Small intestine (tissue), 7 donors: ENCODE results near the gene METTL5. TPM values are rescaled to one million over a fixed set of nuclear protein-coding genes. Genes with fewer than 3 reads are reported as not detected.
"Not testable (repeated sequence)": the region's sequence is repeated elsewhere in the genome, so short reads cannot be mapped to it uniquely, and the experiment has no call there.

Experiments
- DNase-seq, 2 donors: peaks; one replicate each; pipeline versions ENCODE4 v3.0.0 to v3.0.0-alpha.2; 2013
- FAIRE-seq: peaks from 2 replicates; lab custom pipeline; 2012; peaks lifted over from hg19 to GRCh38; lab: Jason Lieb, UNC
- H3K27ac ChIP-seq, 3 donors: one replicate each; pipeline ENCODE4 v1.5.1; 2013; ENCODE audit warnings: low read length in 2 of 3, mild to moderate bottlenecking in 2 of 3, control low read depth in 1 of 3, inconsistent platforms in 1 of 3, low read depth in 1 of 3, moderate library complexity in 1 of 3
- H3K27me3 ChIP-seq, 3 donors: one replicate each; pipeline ENCODE4 v1.6.1; 2013; ENCODE audit warnings: low read length in 3 of 3, inconsistent platforms in 1 of 3; ENCODE audit not compliant: control insufficient read depth in 3 of 3, insufficient read depth in 3 of 3
- H3K36me3 ChIP-seq, 3 donors: one replicate each; pipeline ENCODE4 v1.6.1; 2013; ENCODE audit warnings: low read length in 3 of 3, inconsistent platforms in 1 of 3, low read depth in 1 of 3, mild to moderate bottlenecking in 1 of 3, moderate library complexity in 1 of 3; ENCODE audit not compliant: control insufficient read depth in 3 of 3, insufficient read depth in 2 of 3
- H3K4me1 ChIP-seq, 3 donors: one replicate each; pipeline ENCODE4 v1.6.1; 2013; ENCODE audit warnings: low read length in 2 of 3, inconsistent platforms in 1 of 3, low read depth in 1 of 3, mild to moderate bottlenecking in 1 of 3, moderate library complexity in 1 of 3; ENCODE audit not compliant: control insufficient read depth in 3 of 3, insufficient read depth in 2 of 3
- H3K4me3 ChIP-seq, 3 donors: one replicate each; pipeline ENCODE4 v1.5.1; 2013; ENCODE audit warnings: low read length in 3 of 3, control low read depth in 1 of 3, inconsistent platforms in 1 of 3, low read depth in 1 of 3, mild to moderate bottlenecking in 1 of 3, moderate library complexity in 1 of 3
- H3K9me3 ChIP-seq, 2 donors: one replicate each; pipeline ENCODE4 v1.6.1; 2013; ENCODE audit warnings: low read depth in 1 of 2, low read length in 1 of 2; ENCODE audit not compliant: control insufficient read depth in 2 of 2, insufficient read depth in 1 of 2
- WGBS, 3 donors: extraction: QIAGEN DNeasy Blood & Tissue Kit; methylation state at CpG; one replicate each; pipeline ENCODE4 v1.1.7; 2013; 5-methylcytosine and 5-hydroxymethylcytosine counted together
- polyA plus RNA-seq, 4 donors: library from polyadenylated mRNA; stranded (reverse) in 3 of 4; unstranded in 1 of 4; fragments of 200-250 nt in 3 of 4; fragments of 120-200 nt in 1 of 4; gene quantifications; one replicate each; pipeline versions ENCODE4 v1.2.1 to v1.2.3, GENCODE V29; 2013
- donor health status: healthy with polysubstance abuse.
- donor health status: control.
- donor health status: control.
- donor health status: Bipolar disorder and iron deficiency.
- donor health status: healthy.

METTL5 gene
- polyA plus RNA-seq, 4 donors, result 44.3 to 75.8 (median 51.2) TPM

DNA sequence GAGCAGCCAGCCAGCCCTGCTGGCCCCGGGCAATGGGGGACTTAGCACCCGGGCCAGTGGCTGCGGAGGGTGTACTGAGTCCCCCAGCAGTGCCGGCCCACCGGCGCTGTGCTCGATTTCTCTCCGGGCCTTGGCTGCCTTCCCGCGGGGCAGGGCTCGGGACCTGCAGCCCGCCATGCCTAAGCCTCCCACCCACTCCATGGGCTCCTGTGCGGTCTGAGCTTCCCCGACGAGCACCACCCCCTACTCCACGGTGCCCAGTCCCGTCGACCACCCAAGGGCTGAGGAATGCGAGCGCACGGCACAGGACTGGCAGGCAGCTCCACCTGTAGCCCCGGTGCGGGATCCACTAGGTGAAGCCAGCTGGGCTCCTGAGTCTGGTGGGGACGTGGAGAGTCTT is 16.9 kb upstream of the METTL5 start:
- not testable (repeated sequence) for H3K4me1 ChIP-seq, FAIRE-seq, H3K4me3 ChIP-seq, DNase-seq, H3K27me3 ChIP-seq, H3K27ac ChIP-seq, H3K9me3 ChIP-seq
- H3K36me3 ChIP-seq, result peaks cover 0 to 11% (median 2%) of the 10 kb centered on the region in 3 donors
- WGBS, 3 donors, result 95 to 97% (median 95%) methylated on average over 12 to 21 of the region's 24 CpGs

DNA sequence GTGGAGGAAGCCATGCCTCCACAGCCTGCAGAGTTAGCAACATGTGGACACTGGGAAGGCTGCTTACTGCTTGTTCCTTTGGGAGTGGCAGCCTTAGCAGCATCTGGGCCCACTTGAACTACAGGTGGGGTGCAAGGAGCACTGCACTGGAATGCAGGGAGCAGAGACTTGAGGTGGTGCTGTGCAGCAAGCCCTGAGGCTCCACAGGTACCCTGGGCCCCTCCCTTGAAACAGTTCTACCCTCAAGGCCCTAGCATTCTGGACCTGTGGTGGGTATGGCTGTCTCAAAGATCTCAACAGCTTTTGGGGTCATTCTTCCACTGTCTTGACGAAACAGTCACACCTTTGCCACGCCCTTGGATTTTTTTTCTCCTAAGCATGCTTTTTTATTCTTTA is 16.0 kb upstream of the METTL5 start:
- H3K27ac ChIP-seq, result no peak overlapping the region
- 62 to 81% (median 77%) methylated on average over 2 of the region's 2 CpGs for WGBS, 3 donors
- H3K4me3 ChIP-seq, result no peak overlapping the region
- no peaks in the 10 kb centered on the region for H3K9me3 ChIP-seq
- FAIRE-seq (no peak), DNase-seq (peak in 1 of 2 donors; percentile 4)
- peaks cover 0 to 13% (median 2%) of the 10 kb centered on the region in 3 donors for H3K36me3 ChIP-seq
- H3K4me1 ChIP-seq, result peaks cover 0 to 9% (median 3%) of the 10 kb centered on the region in 3 donors
- H3K27me3 ChIP-seq, result no peaks in the 10 kb centered on the region

DNA sequence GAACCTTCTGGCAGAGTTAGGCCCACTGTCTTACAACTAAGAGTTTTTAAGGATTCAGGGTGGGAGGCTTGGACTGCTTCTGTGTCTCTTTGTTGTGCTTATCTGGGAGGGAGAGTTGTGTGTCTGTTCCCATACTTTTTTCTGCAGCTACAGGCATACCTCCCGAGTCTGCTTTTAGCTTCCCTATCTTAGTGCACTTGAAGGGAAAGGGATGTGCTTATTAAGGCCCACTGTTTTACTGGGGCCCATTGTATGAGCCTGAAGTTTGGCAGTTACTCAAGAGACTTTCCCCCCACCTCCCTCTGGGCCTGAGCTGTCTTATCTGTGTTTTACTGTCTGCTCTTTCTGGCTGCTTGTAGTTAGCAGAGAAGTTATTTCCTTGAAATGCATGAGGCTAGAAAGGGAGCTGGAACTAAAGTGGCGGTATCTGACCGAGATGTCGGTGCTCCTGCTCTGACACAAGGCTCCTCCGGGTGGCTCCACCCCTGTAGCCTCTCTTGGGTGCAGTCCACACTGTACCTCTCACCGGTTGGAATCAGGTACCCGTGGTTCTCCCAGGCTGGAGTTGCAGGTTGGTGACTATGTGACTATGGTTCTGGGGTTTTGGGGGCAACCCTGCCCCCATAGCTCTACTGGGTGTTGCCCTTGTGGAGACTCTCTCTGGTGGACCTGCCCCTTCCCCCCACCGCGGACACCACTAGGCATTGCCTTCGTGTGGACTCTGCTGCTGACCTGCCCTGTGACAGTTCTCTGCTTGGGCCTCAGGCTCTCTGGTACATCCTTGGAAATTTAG is 15.4 kb upstream of the METTL5 start:
- FAIRE-seq (no peak), DNase-seq (peak; percentile 22 to 23)
- Histone ChIP-seq H3K4me3 (no peak overlapping the region), H3K27ac (no peak overlapping the region), H3K36me3 (peaks cover 0 to 13% (median 2%) of the 10 kb centered on the region in 3 donors), H3K9me3 (no peaks in the 10 kb centered on the region), H3K4me1 (peaks cover 0 to 9% (median 3%) of the 10 kb centered on the region in 3 donors), H3K27me3 (no peaks in the 10 kb centered on the region)
- WGBS, 3 donors, result 38 to 68% (median 43%) methylated on average over 10 of the region's 10 CpGs

DNA sequence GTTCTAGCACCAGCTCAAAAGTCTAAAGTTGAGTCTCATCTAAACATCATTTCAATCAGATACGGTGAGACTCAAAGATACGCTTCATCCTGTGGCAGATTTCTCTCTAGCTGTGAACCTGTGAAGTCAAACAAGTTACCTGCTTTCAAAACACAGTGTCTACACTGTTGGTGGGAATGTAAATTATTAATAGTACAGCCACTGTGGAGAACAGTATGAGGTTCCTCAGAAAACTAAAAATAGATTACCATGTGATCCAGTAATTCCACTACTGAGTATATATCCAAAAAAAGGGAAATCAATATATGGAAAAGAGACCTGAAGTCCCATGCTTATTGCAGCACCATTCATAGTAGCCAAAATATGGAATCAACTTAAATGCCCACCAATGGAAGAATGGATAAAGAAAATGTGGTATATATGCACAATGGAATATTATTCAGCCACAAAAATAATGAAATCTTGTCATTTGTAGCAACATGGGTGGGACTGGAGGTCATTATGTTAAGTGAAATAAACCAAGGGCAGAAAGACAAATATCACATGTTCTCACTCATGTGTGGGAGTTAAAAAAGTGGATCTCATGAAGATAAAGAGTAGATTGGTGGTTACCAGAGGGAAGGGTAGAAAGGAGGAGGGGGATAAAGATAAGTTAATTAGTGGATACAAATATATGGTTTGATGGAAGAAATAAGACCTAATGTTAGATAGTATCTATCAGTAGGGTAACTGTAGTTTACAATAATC is 14.2 kb upstream of the METTL5 start:
- Histone ChIP-seq H3K9me3 (no peaks in the 10 kb centered on the region), H3K4me3 (no peak overlapping the region), H3K36me3 (peaks cover 0 to 9% (median 2%) of the 10 kb centered on the region in 3 donors), H3K27ac (no peak overlapping the region), H3K4me1 (peaks cover 0 to 9% (median 3%) of the 10 kb centered on the region in 3 donors), H3K27me3 (no peaks in the 10 kb centered on the region)
- 89 to 96% (median 90%) methylated on average over 2 of the region's 2 CpGs for WGBS, 3 donors
- FAIRE-seq (no peak), DNase-seq (no peak)

DNA sequence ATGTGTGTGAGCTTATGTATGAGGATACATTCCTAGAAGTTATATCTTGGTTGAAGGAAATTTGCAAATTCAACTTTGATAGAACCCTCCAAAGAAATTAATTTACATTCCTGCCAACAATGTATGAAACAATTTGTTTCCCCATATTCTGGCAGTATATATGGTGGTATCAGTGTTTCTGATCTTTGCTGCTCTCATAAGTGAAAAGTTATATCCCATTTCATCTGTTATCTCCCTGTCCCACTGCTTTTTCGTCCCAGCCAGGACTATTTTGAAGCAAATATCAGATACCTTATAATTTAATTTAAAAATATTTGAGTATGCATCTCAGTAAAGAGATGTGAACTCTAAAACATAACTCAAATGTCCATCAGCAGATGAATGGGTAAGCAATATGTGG is 9.7 kb upstream of the METTL5 start:
- H3K4me1 ChIP-seq, result no peaks in the 10 kb centered on the region
- no peak for FAIRE-seq

DNA sequence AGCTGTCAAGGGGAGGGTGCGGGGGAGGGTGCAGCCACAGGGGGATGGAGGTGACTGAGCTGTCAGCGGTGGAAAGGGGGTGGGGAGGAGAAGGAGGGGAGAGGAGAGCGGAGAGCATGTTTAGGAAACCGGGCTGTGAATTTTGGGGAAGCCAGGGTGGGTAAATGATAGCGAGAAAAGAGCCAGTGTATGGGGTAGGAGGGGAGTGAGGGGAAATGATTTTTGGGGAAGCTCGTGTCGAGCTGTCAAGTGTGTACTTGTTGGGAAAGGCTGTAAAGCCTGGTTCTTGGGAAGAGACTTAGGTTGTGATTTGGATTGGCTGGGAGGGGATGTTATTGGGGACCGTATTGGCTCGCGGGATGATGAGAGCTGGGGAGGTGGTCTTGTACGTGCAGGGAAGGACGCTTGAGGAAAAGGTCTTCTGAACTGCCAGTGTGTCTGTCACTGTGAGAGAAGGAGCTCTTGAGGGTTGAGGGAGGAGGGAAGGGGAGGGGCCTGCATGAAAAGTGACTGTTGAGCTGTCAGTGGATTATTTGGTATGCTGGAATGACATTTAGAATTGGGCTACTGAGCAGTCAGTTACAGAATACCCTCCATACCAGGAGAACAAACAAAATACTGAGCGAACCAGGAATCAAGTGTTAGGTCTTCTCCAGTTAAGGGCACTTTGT is 3.6 kb upstream of the METTL5 start:
- peaks cover 0 to 11% (median 3%) of the 10 kb centered on the region in 3 donors for H3K4me1 ChIP-seq
- no peaks in the 10 kb centered on the region for H3K27me3 ChIP-seq
- H3K9me3 ChIP-seq, result no peaks in the 10 kb centered on the region
- peaks cover 0 to 2% (median 0%) of the 10 kb centered on the region in 3 donors for H3K36me3 ChIP-seq
- H3K27ac ChIP-seq, result peak overlapping the region; percentile 63 to 94 (median 87)
- 0 to 1% (median 1%) methylated on average over 13 of the region's 13 CpGs for WGBS, 3 donors
- DNase-seq (peak; percentile 47 to 55), FAIRE-seq (no peak)
- H3K4me3 ChIP-seq, result peak overlapping the region; percentile 65 to 97 (median 97)

More for the DNA sequence above, 9.7 kb upstream of the METTL5 start:
- WGBS, 3 donors, result 76 to 89% (median 89%) methylated on average over 1 of the region's 1 CpG
- Histone ChIP-seq H3K27ac (no peak overlapping the region), H3K4me3 (no peak overlapping the region), H3K36me3 (peaks cover 0 to 6% (median 0%) of the 10 kb centered on the region in 3 donors), H3K27me3 (no peaks in the 10 kb centered on the region), H3K9me3 (no peaks in the 10 kb centered on the region)
- no peak for DNase-seq

DNA sequence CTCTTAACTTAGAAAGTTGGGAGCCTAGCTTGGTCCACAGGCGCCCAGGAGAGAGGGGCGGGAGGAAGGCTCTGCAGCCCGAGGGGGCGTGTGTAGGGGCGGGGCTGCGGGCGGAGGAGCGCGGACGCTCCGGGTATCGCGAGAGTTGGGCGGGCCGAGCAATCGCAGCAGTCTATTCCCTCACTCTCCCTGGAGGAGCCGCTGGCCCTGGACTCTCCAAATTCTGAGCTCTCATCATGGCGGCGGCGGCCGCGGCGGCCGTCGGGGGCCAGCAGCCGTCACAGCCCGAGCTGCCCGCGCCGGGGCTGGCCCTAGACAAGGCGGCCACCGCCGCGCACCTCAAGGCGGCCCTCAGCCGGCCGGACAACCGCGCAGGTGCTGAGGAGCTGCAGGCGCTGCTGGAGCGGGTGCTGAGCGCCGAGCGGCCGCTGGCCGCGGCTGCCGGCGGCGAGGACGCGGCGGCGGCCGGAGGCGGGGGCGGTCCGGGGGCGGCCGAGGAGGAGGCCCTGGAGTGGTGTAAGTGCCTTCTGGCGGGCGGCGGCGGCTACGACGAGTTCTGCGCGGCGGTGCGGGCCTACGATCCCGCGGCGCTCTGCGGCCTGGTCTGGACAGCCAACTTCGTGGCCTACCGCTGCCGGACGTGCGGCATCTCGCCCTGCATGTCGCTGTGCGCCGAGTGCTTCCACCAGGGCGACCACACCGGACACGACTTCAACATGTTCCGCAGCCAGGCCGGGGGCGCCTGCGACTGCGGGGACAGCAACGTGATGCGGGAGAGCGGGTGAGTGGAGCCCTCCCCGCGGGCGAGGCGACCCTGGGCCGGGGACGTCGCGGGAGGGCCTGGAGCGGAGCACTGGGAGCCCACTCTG is 2.8 kb upstream of the METTL5 start, which contains the start of gene UBR3:
Gene UBR3, plus strand, starts transcription at position 183 of the 869 bp plus-strand sequence. Its CDS starts 54 bp downstream, at position 237.
- no peak for FAIRE-seq
- Histone ChIP-seq H3K27ac (peak within 1 kb of the TSS; percentile 63 to 94 (median 87)), H3K36me3 (peaks cover 0 to 2% (median 0%) of the 10 kb centered on the region in 3 donors), H3K4me3 (peak within 1 kb of the TSS; percentile 65 to 97 (median 97)), H3K4me1 (peaks cover 1 to 11% (median 3%) of the 10 kb centered on the region in 3 donors), H3K27me3 (no peaks in the 10 kb centered on the region), H3K9me3 (no peaks in the 10 kb centered on the region)
- 0 to 1% (median 0%) methylated on average over 46 to 104 of the region's 104 CpGs for WGBS, 3 donors
- DNase-seq, result peak; percentile 89 to 96
